ENCODE measurements around the gene NPEPPS.

- TF ChIP-seq EZH2 (IDR thresholded peaks at IDR 0.05; ENCODE audit: insufficient read depth, poor library complexity, severe bottlenecking) (no peak), EZH2phosphoT487 (IDR thresholded peaks at IDR 0.05; ENCODE audit: insufficient read depth, low read depth) (no peak)
Observed at GRCh38 chr17:47670064-47670463, 139.2 kb downstream of the NPEPPS start.

Measured in GM23248 (cell line).